Right hindlimb (tissue), 1 donor: Measurements from ENCODE around the gene PDE4B.
"Not testable (repeated sequence)": the region's sequence is repeated elsewhere in the genome, so short reads cannot be mapped to it uniquely, and the experiment has no call there.

Experiments used
- DNase-seq: peaks from one replicate; pipeline ENCODE4 v3.0.0-alpha.2; 2018

PDE4B gene

GRCh38 chr1:66069976-66070876 lies 277.5 kb downstream of the PDE4B start:
- DNase-seq, result no peak

- DNase-seq, result no peak
These were observed 280.7 kb downstream of the PDE4B start for GRCh38 chr1:66073388-66073787.

GRCh38 chr1:66074147-66074546 lies 281.5 kb downstream of the PDE4B start:
- no peak for DNase-seq

GRCh38 chr1:66078412-66078811 lies 285.7 kb downstream of the PDE4B start:
- no peak for DNase-seq

GRCh38 chr1:66083003-66083402 lies 290.3 kb downstream of the PDE4B start:
- no peak for DNase-seq

- DNase-seq, result no peak
These were observed 291.7 kb downstream of the PDE4B start for GRCh38 chr1:66084442-66084841.

- no peak for DNase-seq
These were observed 292.9 kb downstream of the PDE4B start for GRCh38 chr1:66085600-66085999.

- no peak for DNase-seq
These were observed 296.1 kb downstream of the PDE4B start for GRCh38 chr1:66088787-66089186.

- DNase-seq, result no peak
These were observed 298.3 kb downstream of the PDE4B start for GRCh38 chr1:66090859-66091457.

- no peak for DNase-seq
These were observed 302.5 kb downstream of the PDE4B start for GRCh38 chr1:66095190-66095589.

GRCh38 chr1:66100959-66101358 lies 308.3 kb downstream of the PDE4B start:
- DNase-seq, result not testable (repeated sequence)

- not testable (repeated sequence) for DNase-seq
These were observed 311.4 kb downstream of the PDE4B start for GRCh38 chr1:66104076-66104475.

- DNase-seq, result no peak
These were observed 315.9 kb downstream of the PDE4B start for GRCh38 chr1:66108624-66109023.

- DNase-seq, result no peak
These were observed 320.2 kb downstream of the PDE4B start for GRCh38 chr1:66112744-66113400.

GRCh38 chr1:66119148-66119547 lies 326.5 kb downstream of the PDE4B start:
- DNase-seq, result no peak

- no peak for DNase-seq
These were observed 332.0 kb downstream of the PDE4B start for GRCh38 chr1:66124670-66125069.

GRCh38 chr1:66128641-66129040 lies 335.9 kb downstream of the PDE4B start:
- not testable (repeated sequence) for DNase-seq

- no peak for DNase-seq
These were observed 339.6 kb downstream of the PDE4B start for GRCh38 chr1:66132324-66132723.

GRCh38 chr1:66134004-66134403 lies 341.3 kb downstream of the PDE4B start:
- no peak for DNase-seq

- no peak for DNase-seq
These were observed 342.5 kb downstream of the PDE4B start for GRCh38 chr1:66135161-66135560.

- DNase-seq, result not testable (repeated sequence)
These were observed 343.7 kb downstream of the PDE4B start for GRCh38 chr1:66136423-66136822.

GRCh38 chr1:66137235-66137634 lies 344.5 kb downstream of the PDE4B start:
- no peak for DNase-seq

GRCh38 chr1:66138613-66139012 lies 345.9 kb downstream of the PDE4B start:
- no peak for DNase-seq

- DNase-seq, result no peak
These were observed 347.4 kb downstream of the PDE4B start for GRCh38 chr1:66140072-66140471.
